ENCODE measurements around the gene CDC42EP1.
A peak's percentile ranks its signal among the peaks of the same experiment; 100 is the strongest.

DNA sequence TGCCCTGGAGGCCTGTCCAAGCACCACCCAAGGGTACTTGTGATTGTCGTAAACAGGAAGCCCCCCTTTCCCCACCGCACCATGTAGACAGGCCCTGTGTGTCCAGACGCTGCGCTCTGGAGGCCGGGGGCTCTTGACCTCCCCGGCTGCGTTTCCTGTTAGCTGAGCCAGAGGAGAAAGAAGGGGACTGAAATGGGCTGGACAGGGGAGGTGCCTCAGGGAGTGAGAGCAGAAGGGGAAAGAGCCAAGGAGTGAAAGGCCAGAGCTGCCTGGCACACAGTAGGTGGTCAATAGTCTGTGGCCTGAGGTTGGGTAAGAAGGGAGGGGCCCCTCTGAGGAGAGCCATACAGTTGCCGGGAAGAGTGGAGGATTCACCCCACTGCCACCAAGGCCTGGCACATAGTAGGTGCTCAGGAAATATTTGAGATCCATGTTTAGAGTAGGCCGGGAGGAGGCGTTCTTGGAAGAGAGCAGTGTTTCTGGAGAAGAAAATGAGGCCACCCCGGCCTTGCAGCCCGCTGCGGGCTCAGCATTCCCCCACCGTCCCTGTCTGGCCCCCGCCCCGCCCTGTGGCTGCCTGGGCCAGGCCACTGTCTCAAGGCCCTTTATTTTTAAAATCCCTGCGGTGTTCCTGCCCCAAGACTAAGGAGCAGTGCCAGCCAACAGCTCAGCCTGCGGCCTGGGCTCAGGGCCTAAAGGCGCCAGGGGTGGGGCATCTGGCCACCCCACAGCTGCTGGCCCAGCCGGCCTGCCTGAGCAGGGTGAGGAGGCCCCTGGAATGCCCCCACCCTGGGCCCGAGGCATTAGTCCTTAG lies 13.6 kb upstream of the CDC42EP1 start:
- TF ChIP-seq, protein P1, sequence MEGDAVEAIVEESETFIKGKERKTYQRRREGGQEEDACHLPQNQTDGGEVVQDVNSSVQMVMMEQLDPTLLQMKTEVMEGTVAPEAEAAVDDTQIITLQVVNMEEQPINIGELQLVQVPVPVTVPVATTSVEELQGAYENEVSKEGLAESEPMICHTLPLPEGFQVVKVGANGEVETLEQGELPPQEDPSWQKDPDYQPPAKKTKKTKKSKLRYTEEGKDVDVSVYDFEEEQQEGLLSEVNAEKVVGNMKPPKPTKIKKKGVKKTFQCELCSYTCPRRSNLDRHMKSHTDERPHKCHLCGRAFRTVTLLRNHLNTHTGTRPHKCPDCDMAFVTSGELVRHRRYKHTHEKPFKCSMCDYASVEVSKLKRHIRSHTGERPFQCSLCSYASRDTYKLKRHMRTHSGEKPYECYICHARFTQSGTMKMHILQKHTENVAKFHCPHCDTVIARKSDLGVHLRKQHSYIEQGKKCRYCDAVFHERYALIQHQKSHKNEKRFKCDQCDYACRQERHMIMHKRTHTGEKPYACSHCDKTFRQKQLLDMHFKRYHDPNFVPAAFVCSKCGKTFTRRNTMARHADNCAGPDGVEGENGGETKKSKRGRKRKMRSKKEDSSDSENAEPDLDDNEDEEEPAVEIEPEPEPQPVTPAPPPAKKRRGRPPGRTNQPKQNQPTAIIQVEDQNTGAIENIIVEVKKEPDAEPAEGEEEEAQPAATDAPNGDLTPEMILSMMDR (IDR thresholded peaks at IDR 0.05) = no peak
- TF ChIP-seq POLR2AphosphoS5 (IDR thresholded peaks at IDR 0.05) = peak in 1 of 4 donors; percentile 1
- TF ChIP-seq POLR2A (IDR thresholded peaks at IDR 0.05) = no peak
- no peak for TF ChIP-seq EP300 (IDR thresholded peaks at IDR 0.05)
